ENCODE results near the gene ATG5.

GRCh38 chr6:106187424-106187982, 138.1 kb downstream of the ATG5 start:
- TF ChIP-seq TAF1 (IDR thresholded peaks at IDR 0.05; ENCODE audit: borderline replicate concordance, low read depth, low read length) (no peak), POLR2AphosphoS5 (IDR thresholded peaks at IDR 0.05; ENCODE audit: low read depth, low read length) (no peak), POLR2A (IDR thresholded peaks at IDR 0.05; ENCODE audit: low read depth, low read length) (no peak)

All from GM12892 (cell line).